ENCODE data around the gene AKAP12. TPM values are rescaled to one million over a fixed set of nuclear protein-coding genes. Genes with fewer than 3 reads are reported as not detected.

The AKAP12 gene
- total RNA-seq, 3 donors from 2014 or later = 40.7 to 368 (median 127) TPM

- H3K9me3 ChIP-seq = no peaks in the 10 kb centered on the region
- no peaks in the 10 kb centered on the region for H3K4me1 ChIP-seq
- TF ChIP-seq POLR2AphosphoS5 (IDR thresholded peaks at IDR 0.05) = no peak
- TF ChIP-seq CTCF (IDR thresholded peaks at IDR 0.05) = no peak
- no peak for TF ChIP-seq POLR2A (IDR thresholded peaks at IDR 0.05)
- H3K27ac ChIP-seq = no peak overlapping the region
- no peak overlapping the region for H3K4me3 ChIP-seq
- no peaks in the 10 kb centered on the region for H3K36me3 ChIP-seq
- intact Hi-C loops (cut with DNase I; ENCODE audit: low total_unique reads) = no loop called here
- DNase-seq (ENCODE audit: low spot score in 2 of 2) = no peak
- H3K27me3 ChIP-seq = no peaks in the 10 kb centered on the region
These were observed 164.1 kb downstream of the AKAP12 start for GRCh38 chr6:151403919-151404308.

Other genes with a start within 250 kb of the AKAP12 start
- 10 to 100 TPM in 2 of 3 donors, 1 to 10 TPM in 1; 9.9 to 20.5 (median 15.1) TPM for gene ZBTB2, start 151.6 kb downstream of the AKAP12 start, total RNA-seq
- gene RMND1, start 212.2 kb downstream of the AKAP12 start, total RNA-seq = 10 to 100 TPM; 25.3 to 34.1 (median 32.1) TPM